PC-3 (cell line): ENCODE measurements around the gene EIF4A2. TPM values are rescaled to one million over a fixed set of nuclear protein-coding genes. Genes with fewer than 3 reads are reported as not detected.
"Not testable (repeated sequence)": the region's sequence is repeated elsewhere in the genome, so short reads cannot be mapped to it uniquely, and the experiment has no call there.

Source experiments
- ATAC-seq: fragments of 200-7000 bp; cut with Tn5 transposase; 2 replicates; pipeline ENCODE4 v1.9.1; 2020; ENCODE audit warnings: mild to moderate bottlenecking, moderate library complexity
- BruUV-seq: library from RNA; stranded (reverse); fragments of 400-500 nt; replicated peaks from 2 replicates; lab custom pipeline; 2021; lab: Mats Ljungman, UMichigan
- CTCF ChIA-PET: fragments of 300-600 bp; sonication (Branson Sonifier 250); formaldehyde crosslinking; loops from one replicate; lab custom pipeline; 2022; ENCODE audit warnings: antibody characterized with exemption; lab: Charles Lee
- POLR2A ChIA-PET: fragments of 300-600 bp; sonication (Branson Sonifier 250); formaldehyde crosslinking; loops from one replicate; lab custom pipeline; 2022; ENCODE audit warnings: antibody characterized with exemption; ENCODE audit not compliant: unreplicated experiment; lab: Charles Lee
- DNase-seq: peaks from one replicate; pipeline ENCODE4 v3.0.0-alpha.2; 2015
- H2AFZ ChIP-seq: fragments of 300-600 bp; sonication (generic); 2 replicates; pipeline ENCODE4 v1.6.0; 2016; ENCODE audit warnings: antibody characterized with exemption, low read length
- H3F3A ChIP-seq: fragments of 300-600 bp; sonication (generic); one replicate; pipeline ENCODE4 v1.6.0; 2017; ENCODE audit warnings: antibody characterized with exemption, low read length, control low read depth, mild to moderate bottlenecking; ENCODE audit not compliant: unreplicated experiment
- H3K27ac ChIP-seq: fragments of 300-600 bp; sonication (generic); 2 replicates; pipeline ENCODE4 v1.5.1; 2016; ENCODE audit warnings: mild to moderate bottlenecking, low read length
- H3K27me3 ChIP-seq: fragments of 300-600 bp; sonication (generic); 2 replicates; pipeline ENCODE4 v1.6.1; 2016; ENCODE audit warnings: low read length, mixed read lengths
- H3K36me3 ChIP-seq: fragments of 300-600 bp; sonication (generic); 2 replicates; pipeline ENCODE4 v1.6.1; 2016; ENCODE audit warnings: low read depth, mixed run types, low read length, mixed read lengths
- H3K4me1 ChIP-seq: fragments of 300-600 bp; sonication (generic); 2 replicates; pipeline ENCODE4 v1.5.1; 2016; ENCODE audit warnings: low read length; ENCODE audit not compliant: insufficient read depth
- H3K4me2 ChIP-seq: fragments of 300-600 bp; sonication (generic); 2 replicates; pipeline ENCODE4 v1.6.0; 2016; ENCODE audit warnings: low read length
- H3K4me3 ChIP-seq: fragments of 300-600 bp; sonication (generic); 2 replicates; pipeline ENCODE4 v1.5.1; 2016; ENCODE audit warnings: mild to moderate bottlenecking, low read length, mixed read lengths
- H3K79me2 ChIP-seq: fragments of 300-600 bp; sonication (generic); 2 replicates; pipeline ENCODE4 v1.6.1; 2017; ENCODE audit warnings: low read length, mixed read lengths
- H3K9ac ChIP-seq: fragments of 300-600 bp; sonication (generic); 2 replicates; pipeline ENCODE4 v1.6.0; 2016; ENCODE audit warnings: mild to moderate bottlenecking, low read length
- H3K9me2 ChIP-seq: fragments of 300-600 bp; sonication (generic); replicated peaks from 2 replicates; pipeline ENCODE4 v1.6.1; 2016; ENCODE audit warnings: mixed run types, low read length, mixed read lengths
- H3K9me3 ChIP-seq: fragments of 300-600 bp; sonication (generic); 2 replicates; pipeline ENCODE4 v1.6.1; 2016; ENCODE audit warnings: low read length, mixed read lengths
- H4K20me1 ChIP-seq: fragments of 300-600 bp; sonication (generic); 2 replicates; pipeline ENCODE4 v1.6.1; 2016; ENCODE audit warnings: low read length, mixed read lengths
- CTCF ChIP-seq: fragments of 300-600 bp; sonication (generic); conservative IDR thresholded peaks from 2 replicates; pipeline ENCODE4 v1.5.1; 2017; ENCODE audit warnings: antibody characterized with exemption, low read depth, mild to moderate bottlenecking, low read length
- EZH2 ChIP-seq: fragments of 300-600 bp; sonication (generic); IDR thresholded peaks from one replicate; pipeline ENCODE4 v1.6.1; 2017; ENCODE audit warnings: antibody characterized with exemption, mild to moderate bottlenecking, low read length; ENCODE audit not compliant: unreplicated experiment
- EZH2phosphoT487 ChIP-seq: fragments of 300-600 bp; sonication (generic); IDR thresholded peaks from 2 replicates; pipeline ENCODE4 v1.6.1; 2018; ENCODE audit warnings: mild to moderate bottlenecking, antibody characterized with exemption, low read length, borderline replicate concordance
- intact Hi-C: fragments of 100-400 bp; cut with micrococcal nuclease; formaldehyde crosslinking; loops from 2 replicates; pipeline ENCODE4 v1.9.0; 2023
- total RNA-seq: library from RNA; depleted of rRNA; stranded (reverse); fragments of >200 nt; gene quantifications from 2 replicates; pipeline ENCODE4 v1.2.3, GENCODE V29; 2014

The EIF4A2 gene
- total RNA-seq, 1 experiment from 2014 or later: 233 TPM

- Histone ChIP-seq H3K9ac (peak overlapping the region; percentile 91), H3K27me3 (no peaks in the 10 kb centered on the region), H4K20me1 (no peaks in the 10 kb centered on the region), H3K4me2 (peak overlapping the region; percentile 86), H3K79me2 (peaks cover 19% of the 10 kb centered on the region), H3K4me1 (peaks cover 25% of the 10 kb centered on the region), H3K9me3 (no peaks in the 10 kb centered on the region), H3K9me2 (no peaks in the 10 kb centered on the region), H3F3A (no peaks in the 10 kb centered on the region), H2AFZ (peak overlapping the region; percentile 93), H3K27ac (no peak overlapping the region), H3K4me3 (peak overlapping the region; percentile 76), H3K36me3 (peaks cover 7% of the 10 kb centered on the region; the same call in 1 of the 2 replicates)
- ATAC-seq (no peak), DNase-seq (no peak)
- no TSS peak for BruUV-seq
- intact Hi-C loops: loop anchor here (2.0 kb wide), 1 partner anchor 16 kb away; no protein-coding TSS in a partner anchor
- CTCF ChIA-PET: no interaction called here
- TF ChIP-seq CTCF: no peak
- no peak for TF ChIP-seq EZH2
- no peak for TF ChIP-seq EZH2phosphoT487
- POLR2A ChIA-PET: interaction anchor here (0.6 kb wide), 3 partner anchors 174 to 730 kb away, joined by 3 to 5 read pairs (median 5); no protein-coding TSS in a partner anchor
Observed at GRCh38 chr3:186807231-186807630, 23.9 kb downstream of the EIF4A2 start.

DNA sequence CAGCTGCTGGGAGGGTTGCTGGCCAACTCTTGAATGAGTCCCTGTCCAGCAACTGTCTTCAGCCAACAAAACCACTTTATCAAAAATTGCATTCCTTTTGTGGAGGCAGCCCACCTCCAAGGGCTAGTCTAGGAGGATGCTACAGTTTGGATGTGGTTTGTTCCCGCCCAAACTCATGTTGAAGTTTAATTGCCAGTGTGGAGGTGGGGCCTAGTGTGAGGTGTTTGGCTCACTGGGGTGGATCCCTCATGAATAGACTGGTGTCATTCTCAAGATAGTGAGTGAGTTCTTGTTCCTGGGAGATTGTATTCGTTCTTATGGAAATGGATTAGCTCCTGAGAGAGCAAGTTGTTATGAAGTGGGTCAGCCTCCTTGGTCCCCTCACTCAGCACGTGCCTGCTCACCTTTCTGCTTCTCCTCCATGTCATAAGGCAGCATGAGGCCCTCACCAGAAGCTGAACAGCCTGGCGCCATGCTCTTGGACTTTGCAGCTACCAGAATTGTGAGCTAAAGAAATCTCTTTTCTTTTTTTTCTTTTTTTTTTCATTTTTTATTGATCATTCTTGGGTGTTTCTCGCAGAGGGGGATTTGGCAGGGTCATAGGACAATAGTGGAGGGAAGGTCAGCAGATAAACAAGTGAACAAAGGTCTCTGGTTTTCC is 27.1 kb downstream of the EIF4A2 start:
- Histone ChIP-seq H3K9me2 (no peaks in the 10 kb centered on the region), H3K79me2 (peaks cover 8% of the 10 kb centered on the region), H3K9ac (no peak overlapping the region), H3K4me2 (no peak overlapping the region), H3K9me3 (no peaks in the 10 kb centered on the region), H3K4me1 (peaks cover 23% of the 10 kb centered on the region), H3K27ac (no peak overlapping the region), H3K4me3 (no peak overlapping the region), H3K27me3 (no peaks in the 10 kb centered on the region), H2AFZ (no peak overlapping the region), H3K36me3 (no peaks in the 10 kb centered on the region), H4K20me1 (no peaks in the 10 kb centered on the region), H3F3A (no peaks in the 10 kb centered on the region)
- CTCF ChIA-PET: no interaction called here
- DNase-seq: no peak
- ATAC-seq: no peak
- POLR2A ChIA-PET: no interaction called here
- intact Hi-C loops: no loop called here
- TF ChIP-seq EZH2 (no peak), CTCF (no peak)
- no TSS peak for BruUV-seq

DNA sequence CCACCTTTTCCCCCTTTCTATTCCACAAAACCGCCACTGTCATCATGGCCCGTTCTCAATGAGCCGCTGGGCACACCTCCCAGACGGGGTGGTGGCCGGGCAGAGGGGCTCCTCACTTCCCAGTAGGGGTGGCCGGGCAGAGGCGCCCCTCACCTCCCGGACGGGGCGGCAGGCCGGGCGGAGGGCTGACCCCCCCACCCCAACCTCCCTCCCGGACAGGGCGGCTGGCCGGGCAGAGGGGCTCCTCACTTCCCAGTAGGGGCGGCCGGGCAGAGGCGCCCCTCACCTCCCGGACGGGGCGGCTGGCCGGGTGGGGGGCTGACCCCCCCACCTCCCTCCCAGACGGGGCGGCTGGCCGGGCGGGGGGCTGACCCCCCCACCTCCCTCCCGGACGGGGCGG is 27.9 kb downstream of the EIF4A2 start:
- CTCF ChIA-PET, H2AFZ ChIP-seq, H3K27ac ChIP-seq, H3K9me2 ChIP-seq, H3F3A ChIP-seq, H3K4me2 ChIP-seq, intact Hi-C loops, ATAC-seq, H3K36me3 ChIP-seq, H3K9me3 ChIP-seq, H3K27me3 ChIP-seq, POLR2A ChIA-PET, BruUV-seq, H3K4me3 ChIP-seq, H4K20me1 ChIP-seq, DNase-seq, H3K9ac ChIP-seq, H3K79me2 ChIP-seq: not testable (repeated sequence)
- H3K4me1 ChIP-seq: peaks cover 25% of the 10 kb centered on the region
